AG09319 (cell line): ENCODE results near the gene ARHGDIB.

Experiments used
- DNase-seq: peaks from one replicate; pipeline ENCODE4 v3.0.0-alpha.2; 2010; ENCODE audit warnings: low read depth; ENCODE audit errors: extremely low read depth
- TF ChIP-seq, protein P1 (sequence below): IDR thresholded peaks from 2 replicates; pipeline ENCODE4 v1.5.1; 2011; ENCODE audit warnings: low read depth, mild to moderate bottlenecking, inconsistent platforms, low read length, moderate library complexity

The ARHGDIB gene

DNA sequence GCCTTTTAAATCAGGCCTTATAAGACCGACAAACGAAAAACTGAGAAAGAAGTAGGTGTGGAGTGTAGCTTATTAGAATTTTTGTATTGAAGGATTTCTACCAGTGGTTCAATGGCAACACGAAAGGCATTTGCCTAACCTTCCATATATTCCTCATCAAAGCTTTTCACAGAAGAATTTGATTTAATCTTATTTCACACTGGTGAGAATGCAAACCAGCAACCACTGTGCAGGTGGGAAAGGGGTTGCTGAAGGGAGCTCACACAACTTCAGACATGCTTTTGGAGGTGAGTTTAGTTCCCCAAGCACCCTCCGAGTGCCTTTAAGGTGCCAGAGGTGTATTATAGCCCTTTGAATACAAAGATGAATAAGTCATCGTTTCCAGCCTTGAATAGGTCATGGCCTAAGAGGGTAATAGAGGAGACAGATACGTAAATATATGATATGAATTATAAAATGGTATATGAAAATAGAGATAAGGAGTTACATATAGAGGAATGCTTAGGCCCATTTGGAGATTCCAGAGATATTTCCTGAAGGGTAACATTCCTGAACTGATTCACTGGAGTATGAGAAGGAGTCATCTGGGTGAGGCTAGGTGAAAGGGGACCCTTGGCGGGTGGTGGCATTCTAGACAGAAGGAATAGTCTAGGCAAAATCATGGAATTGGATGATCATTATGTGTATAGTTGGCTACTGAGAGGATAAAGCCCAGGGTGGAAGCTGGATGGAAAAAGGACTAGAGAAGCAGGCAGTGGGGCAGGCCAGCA lies 29.4 kb downstream of the ARHGDIB start:
- no peak for DNase-seq
- TF ChIP-seq, protein P1, sequence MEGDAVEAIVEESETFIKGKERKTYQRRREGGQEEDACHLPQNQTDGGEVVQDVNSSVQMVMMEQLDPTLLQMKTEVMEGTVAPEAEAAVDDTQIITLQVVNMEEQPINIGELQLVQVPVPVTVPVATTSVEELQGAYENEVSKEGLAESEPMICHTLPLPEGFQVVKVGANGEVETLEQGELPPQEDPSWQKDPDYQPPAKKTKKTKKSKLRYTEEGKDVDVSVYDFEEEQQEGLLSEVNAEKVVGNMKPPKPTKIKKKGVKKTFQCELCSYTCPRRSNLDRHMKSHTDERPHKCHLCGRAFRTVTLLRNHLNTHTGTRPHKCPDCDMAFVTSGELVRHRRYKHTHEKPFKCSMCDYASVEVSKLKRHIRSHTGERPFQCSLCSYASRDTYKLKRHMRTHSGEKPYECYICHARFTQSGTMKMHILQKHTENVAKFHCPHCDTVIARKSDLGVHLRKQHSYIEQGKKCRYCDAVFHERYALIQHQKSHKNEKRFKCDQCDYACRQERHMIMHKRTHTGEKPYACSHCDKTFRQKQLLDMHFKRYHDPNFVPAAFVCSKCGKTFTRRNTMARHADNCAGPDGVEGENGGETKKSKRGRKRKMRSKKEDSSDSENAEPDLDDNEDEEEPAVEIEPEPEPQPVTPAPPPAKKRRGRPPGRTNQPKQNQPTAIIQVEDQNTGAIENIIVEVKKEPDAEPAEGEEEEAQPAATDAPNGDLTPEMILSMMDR: no peak

DNA sequence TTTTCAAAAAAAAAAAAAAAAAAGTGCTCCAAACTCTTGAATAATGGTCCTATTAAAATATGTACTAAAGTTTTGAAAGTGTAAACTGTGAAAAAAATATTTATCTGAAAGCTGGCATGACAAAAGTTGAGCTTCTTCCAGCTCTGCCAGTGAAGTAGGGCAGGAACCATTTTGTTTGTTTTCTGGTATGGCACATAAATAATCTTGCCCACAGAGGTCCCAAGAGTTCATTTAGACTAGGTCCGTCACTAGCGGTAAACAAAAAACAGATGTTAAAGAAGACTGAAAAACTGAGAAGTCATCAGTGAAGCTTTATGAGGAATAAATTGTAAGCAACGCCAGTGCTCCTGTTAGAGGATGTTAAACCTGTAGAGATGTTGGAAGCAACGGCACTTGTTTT lies 30.0 kb downstream of the ARHGDIB start:
- TF ChIP-seq, protein P1: no peak
- peak; percentile 7 for DNase-seq

DNA sequence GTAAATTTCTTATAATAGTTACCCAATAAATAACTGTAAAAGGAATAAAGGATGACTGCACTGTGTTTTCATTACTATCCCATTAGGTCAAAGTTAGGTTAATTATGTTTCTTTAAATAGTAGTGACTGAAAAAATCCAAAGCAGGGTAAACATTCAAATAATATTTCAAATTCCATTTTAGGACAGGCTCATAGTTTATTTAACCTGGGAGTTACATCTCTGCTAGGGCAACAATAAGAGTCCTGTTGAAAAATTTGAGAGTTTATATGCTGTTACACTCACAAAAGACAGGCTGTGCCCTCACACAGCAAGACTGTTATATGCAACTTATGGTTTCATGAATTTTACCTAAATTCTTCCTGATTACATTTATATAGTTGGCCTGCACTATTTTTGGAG lies 31.1 kb downstream of the ARHGDIB start:
- no peak for DNase-seq

DNA sequence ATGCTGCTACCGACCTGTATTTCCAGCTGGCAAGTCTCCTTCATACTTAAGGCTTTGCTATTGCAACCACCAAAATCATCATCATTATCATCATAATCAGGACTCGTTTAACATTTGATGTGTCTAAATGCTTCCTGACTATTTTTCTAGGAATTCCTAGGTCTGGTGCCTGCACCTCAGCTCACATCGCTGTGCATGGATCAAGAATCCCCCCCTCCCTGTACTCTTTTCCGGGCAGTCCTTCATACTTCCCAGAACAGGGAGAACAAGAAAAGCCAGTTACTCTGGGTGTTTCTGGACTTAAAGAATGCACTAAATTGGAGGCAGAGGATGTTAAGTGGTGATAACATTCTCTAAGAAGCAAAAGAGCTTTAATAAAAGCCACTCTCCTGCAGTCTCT lies 32.5 kb downstream of the ARHGDIB start:
- TF ChIP-seq, protein P1: no peak
- no peak for DNase-seq

More for the DNA sequence above, 31.1 kb downstream of the ARHGDIB start:
- TF ChIP-seq, protein P1: no peak

DNA sequence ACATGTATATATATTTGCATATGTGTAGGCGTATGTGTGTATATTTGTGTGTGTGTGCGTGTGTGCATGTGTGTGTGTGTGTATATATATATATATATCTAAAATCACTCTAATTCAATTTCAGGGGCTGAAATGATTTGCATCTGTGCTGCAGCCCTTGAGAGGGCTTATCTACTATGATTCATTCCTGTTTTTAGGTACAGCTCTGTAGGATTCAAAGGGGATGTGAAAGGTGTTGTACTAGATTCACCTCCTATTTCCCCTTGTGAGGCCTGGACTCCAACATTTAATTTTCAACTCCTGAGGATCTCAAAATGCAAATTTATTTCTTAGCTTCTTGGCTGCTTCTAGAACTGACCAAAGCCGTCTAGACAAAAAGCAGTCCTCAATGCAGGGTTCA lies 34.1 kb downstream of the ARHGDIB start:
- DNase-seq: no peak
- TF ChIP-seq, protein P1: no peak

DNA sequence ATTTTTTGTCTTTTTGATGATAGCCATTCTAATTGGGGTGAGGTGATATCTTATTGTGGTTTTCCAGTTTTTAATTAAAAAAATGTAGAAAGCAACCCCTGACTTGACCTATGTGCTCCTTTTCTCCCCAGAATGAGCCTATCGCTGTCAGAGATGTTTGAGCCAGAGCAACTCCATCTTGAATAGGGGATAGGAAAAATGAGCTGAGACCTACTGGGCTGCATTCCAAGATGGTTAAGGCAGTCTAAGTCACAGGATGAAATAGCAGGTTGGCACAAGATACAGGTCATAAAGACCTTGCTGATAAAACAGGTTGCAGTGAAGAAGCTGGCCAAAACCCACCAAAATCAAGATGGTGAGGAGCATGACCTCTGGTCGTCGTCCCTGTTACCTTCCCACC lies 36.9 kb downstream of the ARHGDIB start:
- DNase-seq: no peak
- TF ChIP-seq, protein P1: no peak

DNA sequence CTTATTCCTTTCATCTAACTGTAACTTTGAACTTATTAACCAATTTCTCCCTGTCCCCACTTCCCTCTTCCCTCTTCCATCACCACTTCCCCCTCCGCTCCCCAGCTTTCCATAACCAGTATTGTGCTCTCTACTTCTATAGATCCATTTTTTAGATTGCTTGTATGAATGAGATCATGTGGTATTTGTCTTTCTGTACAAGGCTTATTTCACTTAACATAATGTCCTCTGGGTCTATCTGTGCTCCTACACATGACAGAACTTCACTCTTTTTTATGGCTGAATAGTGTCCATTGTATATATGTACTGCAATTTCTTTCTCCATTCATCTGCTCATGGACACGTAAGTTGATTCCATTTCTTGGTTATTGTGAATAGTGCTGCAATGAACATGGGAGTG lies 37.5 kb downstream of the ARHGDIB start:
- DNase-seq: no peak
- TF ChIP-seq, protein P1: no peak
